Medulla oblongata (tissue), 1 donor: ENCODE results near the gene C9orf57.
"Not testable (repeated sequence)": the region's sequence is repeated elsewhere in the genome, so short reads cannot be mapped to it uniquely, and the experiment has no call there.

Source experiments
- DNase-seq: peaks from one replicate; pipeline ENCODE4 v3.0.0-alpha.2; 2015; ENCODE audit errors: extremely low spot score

The C9orf57 gene

GRCh38 chr9:72023596-72023995 lies 36.8 kb downstream of the C9orf57 start:
- DNase-seq, result no peak

GRCh38 chr9:72022841-72023240 lies 37.6 kb downstream of the C9orf57 start:
- DNase-seq, result no peak

- DNase-seq, result no peak
Measured at GRCh38 chr9:72013292-72013760, 47.1 kb downstream of the C9orf57 start.

- no peak for DNase-seq
Measured at GRCh38 chr9:72012646-72013045, 47.8 kb downstream of the C9orf57 start.

- DNase-seq, result not testable (repeated sequence)
Measured at GRCh38 chr9:72007726-72008125, 52.7 kb downstream of the C9orf57 start.

- no peak for DNase-seq
Measured at GRCh38 chr9:72006501-72006900, 53.9 kb downstream of the C9orf57 start.

- DNase-seq, result no peak
Measured at GRCh38 chr9:72005451-72005850, 55.0 kb downstream of the C9orf57 start.
